Erythroblast (primary cell): Measurements from ENCODE around the gene WFDC6.

Experiments
- DNase-seq, 2 experiments: peaks; one replicate each; lab custom pipeline; 2025; lab: John Stamatoyannopoulos, UW
- GATA1 ChIP-seq: IDR thresholded peaks from 2 replicates; pipeline ENCODE4 v1.6.1; 2011; ENCODE audit warnings: low read depth, mild to moderate bottlenecking, control low read depth, low read length, moderate library complexity
- POLR2A ChIP-seq: IDR thresholded peaks from 2 replicates; pipeline ENCODE4 v1.6.1; 2011; ENCODE audit warnings: mild to moderate bottlenecking, low read length

The WFDC6 gene

GRCh38 chr20:45547206-45547770, 8.0 kb upstream of the WFDC6 start, which contains the start of gene EPPIN:
TSS of gene EPPIN (minus strand) at chr20:45547401. CDS start at chr20:45547357, 44 bp downstream.
- TF ChIP-seq GATA1 (no peak), POLR2A (no peak)
- DNase-seq: no peak

DNA sequence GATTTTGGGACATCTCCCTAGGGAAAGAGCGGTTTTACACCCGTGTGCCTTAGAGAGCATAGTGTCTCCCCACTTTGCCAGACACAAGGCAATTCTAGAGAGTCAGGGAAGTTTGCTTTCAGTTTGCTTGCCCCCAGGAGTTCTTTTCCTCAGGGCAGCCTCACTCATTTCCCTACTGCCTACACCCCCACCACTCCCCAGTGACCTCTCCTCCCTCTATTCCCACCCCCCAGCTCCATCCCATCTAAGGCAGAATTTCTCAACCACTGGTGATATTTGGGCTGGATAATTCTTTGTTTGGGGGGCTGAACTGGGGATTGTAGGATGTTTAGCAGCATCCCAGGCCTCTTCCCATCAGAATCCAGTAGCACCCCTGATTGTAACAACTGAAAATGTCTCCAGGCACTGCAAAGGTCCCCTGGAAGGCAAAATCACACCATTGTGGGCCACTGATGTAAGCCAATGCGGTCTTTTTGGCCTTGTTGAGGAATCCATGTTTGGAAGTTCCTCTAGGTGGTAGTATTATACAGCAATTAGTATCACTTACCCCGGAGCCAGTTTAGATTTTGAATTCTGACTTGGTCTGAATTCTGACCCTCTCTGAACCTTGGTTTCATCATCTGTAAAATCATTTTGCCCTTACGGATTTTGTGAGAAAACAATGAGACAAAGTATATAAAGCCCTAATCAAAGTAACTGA, 6.6 kb upstream of the WFDC6 start:
- TF ChIP-seq POLR2A (no peak), GATA1 (no peak)
- peak in 1 of 2 experiments; percentile 5 for DNase-seq

- no peak for DNase-seq
- TF ChIP-seq POLR2A (no peak), GATA1 (no peak)
Measured at GRCh38 chr20:45545351-45545750, 6.1 kb upstream of the WFDC6 start.

DNA sequence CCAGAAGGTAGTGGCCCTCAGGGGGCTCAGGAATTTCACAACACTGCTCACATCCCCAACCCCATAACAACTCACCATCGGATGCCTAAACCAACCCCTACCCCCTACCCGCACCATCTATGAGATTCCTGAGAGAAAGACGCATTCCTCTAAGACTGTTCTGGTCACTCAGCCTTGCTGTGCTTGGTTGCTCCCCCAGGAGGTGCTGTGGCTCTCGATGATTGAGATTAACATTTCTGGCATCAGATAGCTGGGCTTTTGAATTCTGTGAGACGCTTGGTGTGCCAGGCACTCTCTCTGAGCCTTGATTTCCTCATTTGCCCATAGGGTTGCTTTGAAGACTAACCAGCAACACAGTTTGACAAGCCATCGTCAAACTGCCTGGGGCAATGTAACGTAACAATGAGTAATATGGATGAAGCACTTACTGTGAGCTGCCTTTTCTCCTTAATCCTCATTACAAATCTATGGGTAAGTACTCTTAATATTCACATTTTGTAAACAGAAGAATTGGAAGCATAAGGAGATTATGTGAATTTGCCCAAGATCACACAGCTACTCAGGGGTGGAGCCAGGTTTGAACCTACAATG, 978 bp downstream of the WFDC6 start:
- DNase-seq: no peak

DNA sequence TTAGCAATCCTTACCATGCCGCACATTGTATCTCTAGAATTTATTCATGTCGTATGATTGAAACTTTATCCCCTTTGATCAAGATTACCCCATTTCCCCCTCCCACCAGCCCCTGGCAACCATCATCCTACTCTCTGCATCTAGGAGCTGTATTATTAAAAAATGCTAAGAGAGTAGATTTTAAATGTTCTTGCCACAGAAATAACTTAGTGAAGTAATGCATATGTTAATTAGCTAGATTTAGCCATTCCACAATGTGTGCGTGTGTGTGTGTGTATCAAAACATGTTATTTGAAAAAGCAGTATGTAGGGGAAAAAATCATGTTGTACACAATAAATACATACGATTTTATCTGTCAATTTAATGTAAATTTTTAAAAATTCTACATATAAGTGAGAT, 12.0 kb downstream of the WFDC6 start:
- no peak for DNase-seq
- TF ChIP-seq POLR2A (no peak), GATA1 (no peak)

More for the DNA sequence above, 978 bp downstream of the WFDC6 start:
- no peak for TF ChIP-seq POLR2A

DNA sequence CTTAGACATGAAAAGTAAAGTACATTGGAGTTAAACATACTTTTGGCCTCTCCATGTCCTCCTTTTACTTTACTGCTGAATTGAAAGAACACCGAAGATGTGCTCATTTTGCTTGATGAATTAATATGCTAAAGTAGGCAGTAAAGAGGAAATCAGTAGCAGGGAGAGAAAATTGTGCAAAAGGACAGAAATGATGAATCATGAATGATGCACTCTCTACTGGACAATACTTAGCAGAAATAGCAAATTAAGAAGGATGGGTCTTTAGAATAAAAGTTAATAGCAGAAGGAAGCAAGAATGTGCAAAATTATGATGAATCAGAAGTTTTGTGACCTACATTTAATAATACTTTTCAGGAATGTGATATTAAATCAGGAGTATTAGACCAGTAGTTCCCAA, 15.5 kb downstream of the WFDC6 start:
- TF ChIP-seq GATA1 (no peak), POLR2A (no peak)
- no peak for DNase-seq

DNA sequence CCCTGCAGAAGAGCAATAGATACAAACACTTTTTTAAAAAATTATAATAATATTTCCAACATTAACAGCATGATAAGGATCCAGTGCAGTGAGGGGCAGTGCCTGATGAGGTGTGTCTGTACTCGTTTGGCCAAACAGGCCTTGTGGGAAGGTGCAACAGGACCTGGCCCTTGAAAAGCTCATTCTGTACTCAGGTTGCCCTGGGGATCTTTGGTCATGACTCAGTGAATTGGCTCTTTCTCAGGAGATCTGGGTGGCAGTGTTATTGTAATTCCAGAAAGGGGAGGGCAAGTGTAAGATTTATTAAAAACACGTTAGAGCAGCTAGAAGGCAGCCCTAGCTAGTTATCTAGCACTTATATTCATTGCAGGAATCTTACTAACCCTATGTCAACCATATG, 21.0 kb downstream of the WFDC6 start:
- no peak for DNase-seq
- TF ChIP-seq POLR2A: no peak
- TF ChIP-seq GATA1: no peak

GRCh38 chr20:45515147-45515913, 24.0 kb downstream of the WFDC6 start, which contains the start of gene SPINT3:
TSS of gene SPINT3 (minus strand) at chr20:45515622. CDS start at chr20:45515608, 14 bp downstream.
- DNase-seq: no peak
- TF ChIP-seq POLR2A (no peak), GATA1 (no peak)

DNA sequence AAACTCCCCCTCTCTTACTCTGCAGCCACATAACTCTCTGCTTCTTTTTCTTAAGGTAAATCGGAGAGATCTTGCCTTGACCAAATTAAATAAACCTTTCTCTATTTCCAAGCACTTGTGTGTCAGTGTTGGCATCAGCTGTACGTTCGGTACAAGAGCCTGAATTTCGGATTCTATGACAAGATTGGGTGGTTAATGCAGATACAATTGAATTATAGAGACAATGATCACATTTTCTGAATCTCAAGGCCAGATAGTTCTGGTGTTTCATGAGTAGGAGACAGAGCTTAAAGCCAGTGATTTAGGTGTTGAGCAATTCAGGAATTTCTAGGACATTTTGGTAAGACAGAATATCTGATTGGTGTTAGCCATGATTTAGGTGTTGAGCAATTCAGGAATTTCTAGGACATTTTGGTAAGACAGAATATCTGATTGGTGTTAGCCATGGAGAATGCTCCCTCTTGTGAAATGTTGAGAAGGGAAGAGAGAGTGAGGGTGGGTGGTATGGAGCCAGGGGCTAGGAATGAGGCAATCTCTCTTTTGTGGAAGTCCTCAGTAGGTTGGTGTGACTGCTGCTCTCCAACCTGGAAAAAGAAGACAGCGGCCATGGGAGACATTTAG, 28.9 kb downstream of the WFDC6 start:
- TF ChIP-seq POLR2A (no peak), GATA1 (no peak)
- DNase-seq: no peak

DNA sequence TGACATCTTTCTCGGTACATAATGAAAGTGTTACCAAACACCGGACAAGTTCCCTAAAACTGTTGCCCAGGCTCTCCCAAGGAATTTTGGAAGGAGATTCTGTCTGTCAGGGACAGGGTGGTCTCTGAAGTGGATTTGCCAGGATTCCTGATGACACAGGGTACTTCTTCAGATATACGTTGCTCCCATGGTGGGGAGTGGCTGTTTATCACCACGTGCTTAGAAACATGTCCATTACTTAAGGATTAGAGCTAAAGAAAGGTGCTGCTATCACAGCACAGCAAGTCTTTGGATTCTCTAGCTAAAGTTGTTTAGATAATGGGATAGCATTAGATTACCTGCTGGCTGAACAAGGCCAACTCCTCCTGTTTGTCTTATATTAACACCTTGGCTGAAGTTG, 30.2 kb downstream of the WFDC6 start:
- TF ChIP-seq GATA1: no peak
- no peak for TF ChIP-seq POLR2A
- no peak for DNase-seq

DNA sequence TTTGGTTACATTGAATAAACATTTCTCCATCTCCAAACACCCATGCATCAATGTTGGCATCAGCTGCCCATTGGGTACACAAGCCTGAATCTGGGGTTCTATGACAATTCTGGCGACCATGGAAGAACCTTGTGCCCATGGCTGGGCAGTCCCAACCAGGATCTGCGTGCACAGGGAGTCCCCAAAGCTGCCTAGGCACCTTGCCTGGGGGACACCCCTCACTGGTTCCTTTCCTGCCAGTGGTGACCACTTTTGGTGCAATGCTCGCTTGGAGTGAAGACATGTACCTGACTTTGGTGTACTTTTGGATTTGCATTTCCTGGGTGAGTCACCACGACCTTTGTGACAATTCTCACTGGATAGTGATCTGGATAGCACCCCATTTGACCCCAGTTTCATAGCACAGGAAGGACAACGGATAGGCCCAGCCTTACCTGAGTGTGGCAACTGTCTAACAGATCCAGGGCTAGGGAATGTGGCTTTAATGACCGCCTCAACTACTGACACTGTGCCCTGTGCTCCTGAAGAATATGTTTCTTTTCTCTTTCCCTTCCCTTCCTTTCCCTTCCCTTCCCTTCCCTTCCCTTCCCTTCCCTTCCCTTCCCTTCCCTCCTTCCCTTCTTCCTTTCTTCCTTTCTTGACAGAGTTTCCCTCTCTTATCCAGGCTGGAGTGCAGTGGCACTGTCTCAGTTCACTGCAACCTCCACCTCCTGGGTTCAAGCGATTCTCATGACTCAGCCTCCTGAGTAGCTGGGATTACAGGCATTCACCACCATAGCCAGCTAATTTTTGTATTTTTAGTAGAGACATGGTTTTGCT, 31.0 kb downstream of the WFDC6 start:
- DNase-seq: no peak
- no peak for TF ChIP-seq GATA1
- no peak for TF ChIP-seq POLR2A

DNA sequence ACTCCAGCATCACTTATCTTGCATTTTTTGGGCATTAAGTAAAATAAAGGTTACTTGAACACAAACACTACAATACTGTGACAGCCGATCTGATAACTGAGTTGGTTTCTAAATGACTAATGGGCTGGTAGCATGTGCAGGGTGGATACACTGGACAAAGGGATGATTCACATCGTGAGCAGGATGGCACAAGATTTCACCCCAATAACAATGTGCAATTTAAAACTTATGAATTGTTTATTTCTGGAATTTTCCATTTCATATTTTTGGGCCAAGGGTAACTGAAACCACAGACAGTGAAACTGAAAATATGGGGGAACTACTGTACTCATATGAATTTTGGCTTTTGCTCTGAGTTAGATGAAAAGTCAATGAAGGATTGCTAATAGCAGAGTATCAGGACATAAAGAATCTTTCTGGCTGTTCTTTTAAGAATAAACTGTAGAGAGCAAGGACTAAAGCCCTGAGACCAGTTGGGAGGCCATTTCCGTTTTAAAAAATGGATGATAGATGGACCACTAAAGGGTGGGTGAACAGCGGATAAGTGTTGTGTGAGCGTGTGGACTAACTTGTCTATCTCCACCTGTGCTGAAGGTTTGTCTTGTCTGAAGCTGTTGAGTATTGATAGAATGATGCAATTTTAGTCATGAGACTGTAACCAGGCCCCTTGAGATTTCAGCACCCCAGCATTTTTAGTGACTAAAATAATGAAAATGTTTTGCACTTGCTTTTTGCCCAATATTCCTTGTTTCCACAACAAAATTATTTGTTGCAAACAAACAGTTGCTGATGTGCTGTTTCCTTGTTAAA, 32.1 kb downstream of the WFDC6 start:
- TF ChIP-seq GATA1 (no peak), POLR2A (no peak)
- DNase-seq: peak in 1 of 2 experiments; percentile 21
